Activated naive CD4-positive, alpha-beta T cell treated with anti-CD3 and anti-CD28 coated beads, Interleukin-2, amount 10 ng/mL, durations not matched to agents 7 days and 5 days (primary cell): ENCODE measurements around the gene SEZ6.

Experiments used
- CTCF ChIA-PET: fragments of 350-600 bp; sonication (Branson Sonifier 250); formaldehyde crosslinking; loops from one replicate; lab custom pipeline; 2021; ENCODE audit warnings: antibody characterized with exemption; lab: Charles Lee
- DNase-seq: peaks from one replicate; pipeline ENCODE4 v3.0.0-alpha.2; 2020
- H3K27ac Mint-ChIP-seq: one replicate; pipeline ENCODE4 v1.8.0; 2021; ENCODE audit warnings: mild to moderate bottlenecking, moderate library complexity, mixed read lengths
- H3K27me3 Mint-ChIP-seq: one replicate; pipeline ENCODE4 v1.8.0; 2021; ENCODE audit warnings: mild to moderate bottlenecking, mixed read lengths
- H3K36me3 Mint-ChIP-seq: one replicate; pipeline ENCODE4 v1.8.0; 2021; ENCODE audit warnings: mixed read lengths
- H3K4me1 Mint-ChIP-seq: one replicate; pipeline ENCODE4 v1.8.0; 2021; ENCODE audit warnings: mixed read lengths
- H3K4me3 Mint-ChIP-seq: one replicate; pipeline ENCODE4 v1.8.0; 2021; ENCODE audit warnings: mild to moderate bottlenecking, moderate library complexity, mixed read lengths
- H3K9me3 Mint-ChIP-seq: one replicate; pipeline ENCODE4 v1.8.0; 2021; ENCODE audit warnings: mixed read lengths

Gene SEZ6

GRCh38 chr17:28911411-28912045 is 94.3 kb downstream of the SEZ6 start:
- CTCF ChIA-PET: interaction anchor here (0.7 to 2.5 kb wide), 8 partner anchors 8 to 206 kb away, joined by 3 to 9 read pairs (median 6); partner anchors contain the start of gene DHRS13
- H3K4me1 Mint-ChIP-seq: no peaks in the 10 kb centered on the region
- no peaks in the 10 kb centered on the region for H3K9me3 Mint-ChIP-seq
- peaks cover 75% of the 10 kb centered on the region for H3K36me3 Mint-ChIP-seq
- H3K4me3 Mint-ChIP-seq: no peak overlapping the region
- no peak overlapping the region for H3K27ac Mint-ChIP-seq
- no peaks in the 10 kb centered on the region for H3K27me3 Mint-ChIP-seq
- no peak for DNase-seq

GRCh38 chr17:28910534-28910933 is 95.3 kb downstream of the SEZ6 start:
- DNase-seq: no peak
- CTCF ChIA-PET: interaction anchor here (0.8 to 1.8 kb wide), 5 partner anchors 43 to 207 kb away, joined by 3 to 9 read pairs (median 6); no protein-coding TSS in a partner anchor
- Mint-ChIP-seq H3K4me3 (no peak overlapping the region), H3K9me3 (no peaks in the 10 kb centered on the region), H3K27ac (peak overlapping the region; percentile 52), H3K36me3 (peaks cover 70% of the 10 kb centered on the region), H3K4me1 (no peaks in the 10 kb centered on the region), H3K27me3 (no peaks in the 10 kb centered on the region)

- Mint-ChIP-seq H3K36me3 (peaks cover 60% of the 10 kb centered on the region), H3K4me3 (no peak overlapping the region), H3K27me3 (no peaks in the 10 kb centered on the region), H3K9me3 (no peaks in the 10 kb centered on the region), H3K4me1 (peaks cover 7% of the 10 kb centered on the region), H3K27ac (no peak overlapping the region)
- CTCF ChIA-PET: interaction anchor here (1.0 to 2.4 kb wide), 4 partner anchors 13 to 182 kb away, joined by 3 to 10 read pairs (median 4); partner anchors contain the start of gene TLCD1
- no peak for DNase-seq
Measured at GRCh38 chr17:28908640-28909167, 97.1 kb downstream of the SEZ6 start.

GRCh38 chr17:28907709-28908475 is 97.9 kb downstream of the SEZ6 start:
- Mint-ChIP-seq H3K36me3 (peaks cover 52% of the 10 kb centered on the region), H3K9me3 (no peaks in the 10 kb centered on the region), H3K4me1 (peaks cover 14% of the 10 kb centered on the region), H3K27ac (no peak overlapping the region), H3K4me3 (no peak overlapping the region), H3K27me3 (no peaks in the 10 kb centered on the region)
- CTCF ChIA-PET: interaction anchor here (1.0 to 2.4 kb wide), 4 partner anchors 14 to 181 kb away, joined by 3 to 10 read pairs (median 4); partner anchors contain the start of gene TLCD1
- DNase-seq: no peak

- Mint-ChIP-seq H3K36me3 (peaks cover 45% of the 10 kb centered on the region), H3K27ac (no peak overlapping the region), H3K4me1 (peaks cover 19% of the 10 kb centered on the region), H3K9me3 (no peaks in the 10 kb centered on the region), H3K27me3 (no peaks in the 10 kb centered on the region), H3K4me3 (no peak overlapping the region)
- CTCF ChIA-PET: interaction anchor here (0.6 to 2.4 kb wide), 5 partner anchors 9 to 180 kb away, joined by 3 to 10 read pairs (median 3); no protein-coding TSS in a partner anchor
- no peak for DNase-seq
Measured at GRCh38 chr17:28906706-28907438, 99.0 kb downstream of the SEZ6 start.

GRCh38 chr17:28906276-28906675 is 99.6 kb downstream of the SEZ6 start:
- H3K27ac Mint-ChIP-seq: no peak overlapping the region
- peaks cover 45% of the 10 kb centered on the region for H3K36me3 Mint-ChIP-seq
- no peaks in the 10 kb centered on the region for H3K27me3 Mint-ChIP-seq
- H3K4me1 Mint-ChIP-seq: peaks cover 25% of the 10 kb centered on the region
- no peak overlapping the region for H3K4me3 Mint-ChIP-seq
- CTCF ChIA-PET: interaction anchor here (0.7 to 2.0 kb wide), 3 partner anchors 9 to 180 kb away, joined by 3 to 6 read pairs (median 3); no protein-coding TSS in a partner anchor
- no peaks in the 10 kb centered on the region for H3K9me3 Mint-ChIP-seq
- no peak for DNase-seq
